ENCODE data around the gene LENG1. TPM values are rescaled to one million over a fixed set of nuclear protein-coding genes. Genes with fewer than 3 reads are reported as not detected.

The LENG1 gene
- total and polyA plus RNA-seq, 9 of the 15 experiments (the other 6 are each of a cell fraction or from before 2014, with no cell fraction given) = 0.30 to 10.5 (median 4.7) TPM

- TF ChIP-seq ZNF511 (CRISPR knock-in tag; IDR thresholded peaks at IDR 0.05) (no peak; the same call in 1 of the 2 replicates), ZNF780A (CRISPR knock-in tag; IDR thresholded peaks at IDR 0.05) (no peak; the same call in 1 of the 2 replicates), SMARCC2 (IDR thresholded peaks at IDR 0.05; ENCODE audit: low read depth) (peak; percentile 81), TEAD2 (tag; IDR thresholded peaks at IDR 0.05) (peak; percentile 57), HNRNPK (IDR thresholded peaks at IDR 0.05; ENCODE audit: low read depth, low read length, poor library complexity, severe bottlenecking) (no peak), ZNF512 (tag; IDR thresholded peaks at IDR 0.05) (no peak), PYGO2 (tag; IDR thresholded peaks at IDR 0.05) (peak; percentile 81), ZNF232 (CRISPR knock-in tag; IDR thresholded peaks at IDR 0.05) (no peak), CBX2 (IDR thresholded peaks at IDR 0.05; ENCODE audit: insufficient read depth, low read length, poor library complexity, severe bottlenecking) (no peak), ZNF316 (IDR thresholded peaks at IDR 0.05) (no peak), ZNF551 (CRISPR knock-in tag; IDR thresholded peaks at IDR 0.05) (no peak), CHAMP1 (IDR thresholded peaks at IDR 0.05) (no peak), RBM14 (IDR thresholded peaks at IDR 0.05; ENCODE audit: borderline replicate concordance, insufficient read depth, low read depth, low read length) (no peak), MEF2D (tag; conservative IDR thresholded peaks at IDR 0.05; ENCODE audit: low read depth) (peak; percentile 87; the same call in 1 of the 2 replicates), ZNF830 (CRISPR knock-in tag; IDR thresholded peaks at IDR 0.05) (no peak), TCF15 (CRISPR knock-in tag; IDR thresholded peaks at IDR 0.05) (peak; percentile 79; the same call in 1 of the 2 replicates), ILF3 (IDR thresholded peaks at IDR 0.05; ENCODE audit: borderline replicate concordance) (0 out of 2 replicates have a peak, but pooled peaks have one; percentile 39), HINFP (tag; conservative IDR thresholded peaks at IDR 0.05; ENCODE audit: low read depth) (no peak), POLR3G (IDR thresholded peaks at IDR 0.05; ENCODE audit: extremely low read depth, insufficient read length, insufficient replicate concordance) (no peak), SRSF9 (IDR thresholded peaks at IDR 0.05; ENCODE audit: borderline replicate concordance, low read depth, low read length) (no peak), ETV5 (CRISPR knock-in tag; IDR thresholded peaks at IDR 0.05; ENCODE audit: low read depth) (peak; percentile 74)
These were observed 48.7 kb upstream of the LENG1 start (continued) for GRCh38 chr19:54207983-54208783.

All from K562 (cell line).